Osteocyte (in vitro differentiated cells): ENCODE results near the gene MTF1. TPM values are rescaled to one million over a fixed set of nuclear protein-coding genes. Genes with fewer than 3 reads are reported as not detected.

Experiments used
- DNase-seq: peaks from one replicate; pipeline ENCODE4 v3.0.0; 2021; ENCODE audit warnings: mixed read lengths; ENCODE audit not compliant: unreplicated experiment; ENCODE audit errors: extremely low spot score
- H3K27ac Mint-ChIP-seq: one replicate; pipeline ENCODE4 v1.8.0; 2021; ENCODE audit warnings: mild to moderate bottlenecking, mixed read lengths; ENCODE audit not compliant: unreplicated experiment
- H3K27me3 Mint-ChIP-seq: one replicate; pipeline ENCODE4 v1.8.0; 2021; ENCODE audit warnings: mixed read lengths; ENCODE audit not compliant: unreplicated experiment
- H3K36me3 Mint-ChIP-seq: one replicate; pipeline ENCODE4 v1.8.0; 2021; ENCODE audit warnings: mixed read lengths; ENCODE audit not compliant: unreplicated experiment
- H3K4me1 Mint-ChIP-seq: one replicate; pipeline ENCODE4 v1.8.0; 2021; ENCODE audit warnings: mixed read lengths; ENCODE audit not compliant: unreplicated experiment
- H3K4me3 Mint-ChIP-seq: one replicate; pipeline ENCODE4 v1.8.0; 2021; ENCODE audit warnings: mild to moderate bottlenecking, moderate library complexity, mixed read lengths; ENCODE audit not compliant: unreplicated experiment
- H3K9me3 Mint-ChIP-seq: one replicate; pipeline ENCODE4 v1.8.0; 2021; ENCODE audit warnings: mixed read lengths; ENCODE audit not compliant: unreplicated experiment
- total RNA-seq: library from RNA; stranded (reverse); gene quantifications from 2 replicates; pipeline ENCODE4 v1.2.1, GENCODE V29; 2021
- TF ChIP-seq, protein P1 (sequence below): fragments of 200-600 bp; sonication (generic); IDR thresholded peaks from 2 replicates; pipeline ENCODE4 v1.5.0; 2021; ENCODE audit warnings: antibody characterized with exemption, mild to moderate bottlenecking, moderate library complexity

MTF1 gene
- total RNA-seq, 1 donor from 2014 or later, result 16.9 TPM

DNA sequence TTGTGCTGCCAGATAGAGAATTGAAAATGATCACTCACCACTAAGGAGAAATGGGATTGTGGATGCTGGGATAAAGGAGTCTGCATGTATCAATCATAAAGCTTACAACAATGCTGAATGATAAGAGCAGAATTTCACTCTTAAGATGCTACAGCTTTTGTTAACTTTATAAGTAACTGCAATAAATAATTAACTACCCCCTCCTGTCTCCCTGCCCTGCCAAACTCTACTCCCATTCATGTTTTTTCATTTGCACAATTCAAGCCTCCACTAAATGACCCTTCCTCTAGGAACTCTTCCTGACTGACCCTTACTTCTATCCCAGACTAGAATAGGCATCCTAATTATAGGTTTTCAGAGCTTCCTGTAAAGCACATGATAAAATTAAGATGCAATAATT, 14.9 kb downstream of the MTF1 start:
- no peaks in the 10 kb centered on the region for H3K9me3 Mint-ChIP-seq
- TF ChIP-seq, protein P1, sequence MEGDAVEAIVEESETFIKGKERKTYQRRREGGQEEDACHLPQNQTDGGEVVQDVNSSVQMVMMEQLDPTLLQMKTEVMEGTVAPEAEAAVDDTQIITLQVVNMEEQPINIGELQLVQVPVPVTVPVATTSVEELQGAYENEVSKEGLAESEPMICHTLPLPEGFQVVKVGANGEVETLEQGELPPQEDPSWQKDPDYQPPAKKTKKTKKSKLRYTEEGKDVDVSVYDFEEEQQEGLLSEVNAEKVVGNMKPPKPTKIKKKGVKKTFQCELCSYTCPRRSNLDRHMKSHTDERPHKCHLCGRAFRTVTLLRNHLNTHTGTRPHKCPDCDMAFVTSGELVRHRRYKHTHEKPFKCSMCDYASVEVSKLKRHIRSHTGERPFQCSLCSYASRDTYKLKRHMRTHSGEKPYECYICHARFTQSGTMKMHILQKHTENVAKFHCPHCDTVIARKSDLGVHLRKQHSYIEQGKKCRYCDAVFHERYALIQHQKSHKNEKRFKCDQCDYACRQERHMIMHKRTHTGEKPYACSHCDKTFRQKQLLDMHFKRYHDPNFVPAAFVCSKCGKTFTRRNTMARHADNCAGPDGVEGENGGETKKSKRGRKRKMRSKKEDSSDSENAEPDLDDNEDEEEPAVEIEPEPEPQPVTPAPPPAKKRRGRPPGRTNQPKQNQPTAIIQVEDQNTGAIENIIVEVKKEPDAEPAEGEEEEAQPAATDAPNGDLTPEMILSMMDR, result no peak
- H3K36me3 Mint-ChIP-seq, result peaks cover 14% of the 10 kb centered on the region
- no peaks in the 10 kb centered on the region for H3K27me3 Mint-ChIP-seq
- DNase-seq, result no peak
- no peak overlapping the region for H3K27ac Mint-ChIP-seq
- peaks cover 6% of the 10 kb centered on the region for H3K4me1 Mint-ChIP-seq
- H3K4me3 Mint-ChIP-seq, result no peak overlapping the region

DNA sequence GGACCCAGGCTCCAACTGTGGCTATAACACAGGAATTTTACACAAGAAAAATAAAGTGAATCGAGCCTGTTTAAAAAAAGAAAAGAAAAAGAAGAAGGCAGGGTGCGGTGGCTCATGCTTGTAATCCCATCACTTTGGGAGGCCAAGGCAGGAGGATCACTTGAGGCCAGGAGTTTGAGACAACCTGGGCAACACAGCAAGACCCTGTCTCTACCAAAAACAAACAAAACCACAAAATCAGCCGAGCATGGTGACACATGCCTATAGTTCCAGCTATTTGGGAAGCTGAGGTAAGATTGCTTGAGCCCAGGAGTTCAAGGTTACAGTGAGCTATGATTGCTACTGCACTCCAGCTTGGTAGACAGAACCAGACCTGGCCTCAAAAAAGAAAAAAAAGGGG, 17.7 kb downstream of the MTF1 start:
- peaks cover 3% of the 10 kb centered on the region for H3K4me1 Mint-ChIP-seq
- H3K27ac Mint-ChIP-seq, result no peak overlapping the region
- H3K27me3 Mint-ChIP-seq, result no peaks in the 10 kb centered on the region
- DNase-seq, result no peak
- no peaks in the 10 kb centered on the region for H3K9me3 Mint-ChIP-seq
- TF ChIP-seq, protein P1, result no peak
- peaks cover 25% of the 10 kb centered on the region for H3K36me3 Mint-ChIP-seq
- no peak overlapping the region for H3K4me3 Mint-ChIP-seq

DNA sequence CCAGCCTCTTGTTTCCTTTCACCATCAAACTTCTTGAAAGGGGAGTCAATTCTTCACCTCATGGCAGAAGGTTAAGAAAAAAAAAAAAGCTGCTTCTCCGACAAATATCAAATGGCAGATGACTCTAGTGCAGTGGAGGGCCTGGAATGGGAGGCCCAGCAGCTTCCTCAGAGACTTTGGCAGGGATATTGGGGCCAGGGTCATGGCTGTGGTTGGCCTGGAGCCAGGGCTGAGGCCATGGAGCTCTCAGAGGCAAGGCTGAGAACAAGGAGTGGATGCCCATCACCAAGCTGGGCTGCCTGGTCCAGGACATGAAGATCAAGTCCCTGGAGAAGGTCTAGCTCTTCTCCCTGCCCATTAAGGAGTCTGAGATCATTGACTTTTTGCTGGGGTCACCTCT, 18.7 kb downstream of the MTF1 start:
- Mint-ChIP-seq H3K4me3 (no peak overlapping the region), H3K36me3 (peaks cover 33% of the 10 kb centered on the region), H3K27ac (no peak overlapping the region), H3K9me3 (no peaks in the 10 kb centered on the region), H3K4me1 (no peaks in the 10 kb centered on the region), H3K27me3 (no peaks in the 10 kb centered on the region)
- TF ChIP-seq, protein P1, result no peak
- no peak for DNase-seq

DNA sequence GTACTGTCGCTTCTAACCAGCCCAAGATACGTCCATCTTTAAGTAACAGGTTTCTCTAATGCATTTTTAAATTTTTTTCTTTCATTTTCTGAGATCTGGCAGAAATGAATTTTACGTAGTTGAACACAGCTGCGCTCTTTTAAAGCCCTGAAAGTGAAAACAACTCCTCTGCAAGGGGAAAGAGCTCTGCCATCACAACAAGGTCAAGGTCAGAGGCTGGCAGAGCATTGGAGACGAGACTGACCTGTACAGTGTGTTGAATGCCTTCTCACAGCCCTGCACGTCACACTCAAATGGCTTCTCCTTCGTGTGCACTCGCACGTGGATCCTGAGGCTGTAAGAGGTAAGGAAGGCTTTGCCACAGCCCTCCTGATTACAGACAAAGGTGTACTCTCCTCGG, 19.7 kb downstream of the MTF1 start:
- Mint-ChIP-seq H3K27ac (no peak overlapping the region), H3K4me1 (no peaks in the 10 kb centered on the region), H3K36me3 (peaks cover 36% of the 10 kb centered on the region), H3K4me3 (no peak overlapping the region), H3K27me3 (no peaks in the 10 kb centered on the region), H3K9me3 (no peaks in the 10 kb centered on the region)
- no peak for DNase-seq
- TF ChIP-seq, protein P1, result no peak

DNA sequence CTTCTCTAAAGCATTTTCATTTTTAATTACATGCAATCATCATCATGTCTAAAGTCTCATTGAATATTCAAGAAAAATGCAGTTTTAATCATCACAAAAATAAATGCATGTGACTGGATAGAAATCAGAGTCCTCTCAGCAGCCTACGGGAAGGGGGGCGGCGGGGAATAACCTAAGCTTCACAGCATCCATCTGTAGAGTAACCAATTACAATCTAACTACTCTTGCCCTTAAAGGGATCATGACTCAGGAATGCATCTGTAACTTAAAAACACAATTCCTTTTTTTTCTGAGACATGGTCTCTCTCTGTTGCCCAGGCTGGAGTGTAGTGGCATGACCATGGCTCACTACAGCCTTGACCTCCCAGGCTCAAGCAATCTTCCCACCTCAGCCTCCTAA, 22.6 kb downstream of the MTF1 start:
- Mint-ChIP-seq H3K27me3 (no peaks in the 10 kb centered on the region), H3K4me3 (no peak overlapping the region), H3K27ac (no peak overlapping the region), H3K36me3 (peaks cover 54% of the 10 kb centered on the region), H3K4me1 (no peaks in the 10 kb centered on the region), H3K9me3 (no peaks in the 10 kb centered on the region)
- TF ChIP-seq, protein P1, result no peak
- no peak for DNase-seq
